PC-3 (cell line): Measurements from ENCODE around the gene KRTAP22-1.

Experiments
- EZH2 ChIP-seq: fragments of 300-600 bp; sonication (generic); IDR thresholded peaks from one replicate; pipeline ENCODE4 v1.6.1; 2017; ENCODE audit warnings: antibody characterized with exemption, mild to moderate bottlenecking, low read length; ENCODE audit not compliant: unreplicated experiment
- EZH2phosphoT487 ChIP-seq: fragments of 300-600 bp; sonication (generic); IDR thresholded peaks from 2 replicates; pipeline ENCODE4 v1.6.1; 2018; ENCODE audit warnings: mild to moderate bottlenecking, antibody characterized with exemption, low read length, borderline replicate concordance
- TF ChIP-seq, protein P1 (sequence below): fragments of 300-600 bp; sonication (generic); conservative IDR thresholded peaks from 2 replicates; pipeline ENCODE4 v1.5.1; 2017; ENCODE audit warnings: antibody characterized with exemption, low read depth, mild to moderate bottlenecking, low read length

DNA sequence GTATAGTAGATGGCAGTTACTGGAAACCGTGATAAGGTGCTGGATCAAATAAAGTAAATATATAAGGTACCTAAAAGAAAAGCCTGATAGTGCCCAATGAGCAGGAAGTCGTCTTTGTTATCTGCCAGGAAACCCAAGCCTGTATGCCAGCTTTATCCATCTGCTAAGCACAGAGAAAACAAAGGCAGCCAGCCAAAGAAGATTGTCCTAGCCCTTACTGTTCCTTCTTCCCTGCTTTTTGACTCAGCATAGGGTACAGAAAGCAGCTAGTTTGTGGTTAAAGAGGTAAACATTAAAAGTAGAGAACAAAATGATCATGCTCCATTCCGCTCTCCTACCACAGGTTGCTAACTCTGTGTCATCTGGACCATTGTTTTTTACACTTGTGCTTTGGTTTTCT lies 20.8 kb upstream of the KRTAP22-1 start:
- TF ChIP-seq EZH2 (no peak), EZH2phosphoT487 (no peak)
- TF ChIP-seq, protein P1, sequence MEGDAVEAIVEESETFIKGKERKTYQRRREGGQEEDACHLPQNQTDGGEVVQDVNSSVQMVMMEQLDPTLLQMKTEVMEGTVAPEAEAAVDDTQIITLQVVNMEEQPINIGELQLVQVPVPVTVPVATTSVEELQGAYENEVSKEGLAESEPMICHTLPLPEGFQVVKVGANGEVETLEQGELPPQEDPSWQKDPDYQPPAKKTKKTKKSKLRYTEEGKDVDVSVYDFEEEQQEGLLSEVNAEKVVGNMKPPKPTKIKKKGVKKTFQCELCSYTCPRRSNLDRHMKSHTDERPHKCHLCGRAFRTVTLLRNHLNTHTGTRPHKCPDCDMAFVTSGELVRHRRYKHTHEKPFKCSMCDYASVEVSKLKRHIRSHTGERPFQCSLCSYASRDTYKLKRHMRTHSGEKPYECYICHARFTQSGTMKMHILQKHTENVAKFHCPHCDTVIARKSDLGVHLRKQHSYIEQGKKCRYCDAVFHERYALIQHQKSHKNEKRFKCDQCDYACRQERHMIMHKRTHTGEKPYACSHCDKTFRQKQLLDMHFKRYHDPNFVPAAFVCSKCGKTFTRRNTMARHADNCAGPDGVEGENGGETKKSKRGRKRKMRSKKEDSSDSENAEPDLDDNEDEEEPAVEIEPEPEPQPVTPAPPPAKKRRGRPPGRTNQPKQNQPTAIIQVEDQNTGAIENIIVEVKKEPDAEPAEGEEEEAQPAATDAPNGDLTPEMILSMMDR: no peak
